NB4 (cell line): Measurements from ENCODE around the gene PTPRG.
A peak's percentile ranks its signal among the peaks of the same experiment; 100 is the strongest.

Experiments
- MYC ChIP-seq: IDR thresholded peaks from 2 replicates; pipeline ENCODE4 v1.6.1; 2011; ENCODE audit warnings: low read depth, low read length
- POLR2A ChIP-seq: IDR thresholded peaks from 2 replicates; pipeline ENCODE4 v1.6.1; 2011; ENCODE audit warnings: mild to moderate bottlenecking; ENCODE audit not compliant: insufficient read length; ENCODE audit errors: extremely low read depth
- TF ChIP-seq, protein P1 (sequence below): IDR thresholded peaks from one replicate; pipeline ENCODE4 v1.5.1; 2012; ENCODE audit warnings: low read depth, low read length

DNA sequence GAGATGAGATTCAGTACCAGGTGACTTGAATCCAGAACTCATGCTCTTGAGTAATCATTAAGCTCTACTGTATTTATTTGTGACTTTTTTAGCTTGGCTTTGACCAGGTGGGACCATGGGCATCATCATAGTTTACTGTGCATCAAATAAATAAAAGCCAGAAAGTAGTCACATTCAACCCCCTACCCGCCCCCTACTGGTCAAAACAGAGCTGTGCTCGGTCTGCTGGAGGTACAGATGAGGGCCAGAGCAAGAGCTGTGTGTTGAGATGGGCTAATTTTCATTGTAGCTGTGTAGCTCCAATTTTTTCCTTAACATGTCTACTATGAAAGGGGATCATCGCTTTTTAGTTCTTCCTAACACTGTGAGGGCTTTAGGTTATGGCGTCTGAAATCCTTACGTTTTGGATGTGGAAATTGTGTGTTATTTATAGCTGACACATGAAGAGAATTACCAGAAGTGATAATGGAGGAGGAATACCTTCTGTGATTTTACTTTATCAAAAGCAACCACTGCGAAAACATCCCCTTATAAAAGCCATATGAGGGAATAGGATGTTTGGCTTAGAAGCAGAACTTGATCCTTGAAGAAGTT is 375.1 kb downstream of the PTPRG start:
- TF ChIP-seq, protein P1, sequence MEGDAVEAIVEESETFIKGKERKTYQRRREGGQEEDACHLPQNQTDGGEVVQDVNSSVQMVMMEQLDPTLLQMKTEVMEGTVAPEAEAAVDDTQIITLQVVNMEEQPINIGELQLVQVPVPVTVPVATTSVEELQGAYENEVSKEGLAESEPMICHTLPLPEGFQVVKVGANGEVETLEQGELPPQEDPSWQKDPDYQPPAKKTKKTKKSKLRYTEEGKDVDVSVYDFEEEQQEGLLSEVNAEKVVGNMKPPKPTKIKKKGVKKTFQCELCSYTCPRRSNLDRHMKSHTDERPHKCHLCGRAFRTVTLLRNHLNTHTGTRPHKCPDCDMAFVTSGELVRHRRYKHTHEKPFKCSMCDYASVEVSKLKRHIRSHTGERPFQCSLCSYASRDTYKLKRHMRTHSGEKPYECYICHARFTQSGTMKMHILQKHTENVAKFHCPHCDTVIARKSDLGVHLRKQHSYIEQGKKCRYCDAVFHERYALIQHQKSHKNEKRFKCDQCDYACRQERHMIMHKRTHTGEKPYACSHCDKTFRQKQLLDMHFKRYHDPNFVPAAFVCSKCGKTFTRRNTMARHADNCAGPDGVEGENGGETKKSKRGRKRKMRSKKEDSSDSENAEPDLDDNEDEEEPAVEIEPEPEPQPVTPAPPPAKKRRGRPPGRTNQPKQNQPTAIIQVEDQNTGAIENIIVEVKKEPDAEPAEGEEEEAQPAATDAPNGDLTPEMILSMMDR: peak; percentile 71
- TF ChIP-seq POLR2A (no peak), MYC (no peak)
